C1 segment of cervical spinal cord (tissue), 14 donors: ENCODE data around the gene MAPK11.

ENCODE experiments used
- DNase-seq, 14 donors: peaks; one replicate each; lab custom pipeline; 2025; lab: John Stamatoyannopoulos, UW

The MAPK11 gene

DNA sequence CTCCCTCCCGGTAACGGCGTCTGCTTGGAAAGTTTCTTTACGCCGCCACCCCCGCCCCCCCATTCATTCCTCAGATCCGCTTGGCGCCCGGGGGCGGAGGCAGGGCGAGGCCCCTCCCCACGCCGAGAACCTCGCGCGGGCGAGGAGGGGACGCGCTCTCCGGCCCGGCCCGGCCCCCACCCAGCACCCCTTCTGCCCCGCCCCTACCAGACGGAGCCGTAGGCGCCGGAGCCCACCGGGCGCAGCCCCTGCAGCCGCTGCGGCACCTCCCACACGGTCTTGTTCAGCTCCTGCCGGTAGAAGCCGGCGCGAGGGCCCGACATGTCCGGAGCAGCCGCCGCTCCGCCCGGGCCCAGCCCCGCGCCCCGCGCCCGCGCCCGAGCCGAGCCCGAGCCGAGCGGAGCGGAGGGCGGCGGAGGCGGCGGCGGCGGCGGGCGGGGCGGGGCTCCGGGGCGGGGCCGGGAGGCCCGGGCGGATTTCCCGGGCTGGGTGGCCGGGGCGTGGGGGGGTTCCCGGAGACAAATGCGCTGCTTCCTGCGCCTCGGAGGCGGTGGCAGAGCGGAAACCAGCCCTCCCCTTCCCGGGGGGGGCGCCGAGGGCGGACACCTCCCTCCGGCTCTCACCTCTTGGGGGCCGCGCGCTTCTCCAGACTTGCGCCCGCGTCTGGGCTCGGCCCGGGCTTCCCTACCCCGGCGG is at the start of gene MAPK11:
Gene MAPK11, minus strand, starts transcription at position 411 of the 696 bp plus-strand sequence. Its CDS starts 88 bp downstream, at position 323.
- peak in 7 of 14 donors; percentile 14 to 64 (median 37) for DNase-seq

DNA sequence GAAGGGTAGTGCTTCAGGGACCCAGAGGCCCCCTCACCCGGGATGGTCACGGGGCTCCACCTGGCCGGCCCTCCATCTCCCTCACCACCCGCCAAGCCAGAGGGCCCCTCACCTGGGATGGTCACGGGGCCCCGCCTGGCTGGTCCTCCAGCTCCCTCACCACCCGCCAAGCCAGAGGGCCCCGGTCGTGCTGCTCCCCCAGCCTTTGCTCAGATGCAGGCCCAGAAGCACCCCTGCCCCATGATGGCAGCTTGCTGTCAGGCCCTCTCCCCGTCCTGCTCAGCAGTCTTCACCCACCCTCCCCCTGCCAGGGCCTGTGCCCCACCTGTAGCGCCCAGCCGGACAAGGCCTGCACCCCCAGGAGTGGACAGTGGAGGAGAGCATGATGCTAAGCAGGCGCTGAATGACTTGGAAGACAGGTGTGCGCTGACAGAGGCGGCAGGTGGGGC is 49.3 kb upstream of the MAPK11 start:
- DNase-seq = no peak

DNA sequence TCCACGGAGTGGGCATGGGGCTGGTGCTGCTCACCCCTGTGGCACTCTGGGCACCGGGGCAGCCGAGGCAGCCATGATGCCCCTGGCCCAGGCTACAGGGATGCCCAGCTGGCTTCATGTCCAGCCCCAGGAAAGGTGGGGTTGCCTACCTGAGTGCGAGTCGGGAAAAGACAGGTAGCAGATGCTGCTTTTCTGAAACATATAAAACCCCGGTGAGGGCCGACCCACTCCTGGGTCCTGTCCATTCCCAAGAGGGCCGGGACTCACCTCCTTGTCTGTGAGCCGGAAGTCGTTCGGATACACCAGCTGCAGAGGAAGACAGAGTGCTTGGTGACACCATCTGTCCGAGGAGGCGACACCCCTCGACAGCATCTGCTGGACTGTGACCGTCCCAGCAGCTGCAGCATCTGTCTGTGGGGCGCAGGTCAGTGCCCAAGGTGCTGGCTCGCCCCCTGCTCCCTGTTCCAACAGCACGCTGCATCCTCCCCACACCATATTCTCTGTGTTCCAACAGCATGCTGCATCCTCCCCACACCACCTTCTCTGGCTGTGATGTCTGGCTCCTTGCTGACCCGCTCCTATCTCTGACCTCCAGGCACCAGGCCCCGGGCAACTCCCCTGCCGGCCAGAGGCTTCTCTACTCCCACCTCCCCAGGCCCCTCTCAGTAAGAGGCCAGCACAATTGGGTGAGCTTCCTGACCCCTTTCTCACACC is 48.7 kb upstream of the MAPK11 start:
- DNase-seq = no peak

DNA sequence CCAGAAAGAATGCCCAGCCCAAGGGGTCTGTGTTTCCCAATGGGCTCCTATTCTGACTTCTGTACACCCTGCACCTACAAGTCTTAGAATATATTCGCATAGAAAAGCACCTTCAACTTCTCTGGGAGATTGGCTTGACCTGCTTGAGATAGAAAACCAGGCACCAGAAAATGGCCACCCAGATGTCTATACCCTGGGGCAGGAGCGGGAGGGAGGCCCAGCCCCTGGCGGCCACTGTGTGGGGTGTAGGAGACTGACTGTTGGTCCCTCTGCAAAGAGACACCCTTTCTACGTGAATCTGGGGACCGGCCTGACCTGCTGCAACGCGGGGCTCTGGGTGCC is 48.1 kb upstream of the MAPK11 start:
- no peak for DNase-seq

DNA sequence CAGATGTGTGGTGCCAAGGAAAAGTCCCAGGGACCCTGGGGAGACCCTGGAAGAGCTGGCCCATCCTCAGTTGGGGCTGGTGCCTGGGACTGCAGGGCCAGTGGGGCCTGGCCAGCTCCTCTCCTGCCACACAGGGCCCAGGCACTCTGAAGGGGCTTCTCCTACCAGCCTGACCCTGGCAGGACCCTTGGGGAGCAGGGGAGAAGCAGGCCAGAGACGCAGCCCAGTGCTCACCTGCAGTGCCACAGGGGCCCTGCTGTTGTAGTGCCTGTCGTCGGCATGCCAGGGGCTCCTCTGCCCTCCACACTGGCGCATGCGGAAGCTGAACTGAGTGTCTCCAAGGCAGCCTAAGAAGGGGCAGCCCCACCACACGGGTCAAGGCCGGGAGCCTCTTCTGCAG is 47.5 kb upstream of the MAPK11 start:
- DNase-seq = no peak

DNA sequence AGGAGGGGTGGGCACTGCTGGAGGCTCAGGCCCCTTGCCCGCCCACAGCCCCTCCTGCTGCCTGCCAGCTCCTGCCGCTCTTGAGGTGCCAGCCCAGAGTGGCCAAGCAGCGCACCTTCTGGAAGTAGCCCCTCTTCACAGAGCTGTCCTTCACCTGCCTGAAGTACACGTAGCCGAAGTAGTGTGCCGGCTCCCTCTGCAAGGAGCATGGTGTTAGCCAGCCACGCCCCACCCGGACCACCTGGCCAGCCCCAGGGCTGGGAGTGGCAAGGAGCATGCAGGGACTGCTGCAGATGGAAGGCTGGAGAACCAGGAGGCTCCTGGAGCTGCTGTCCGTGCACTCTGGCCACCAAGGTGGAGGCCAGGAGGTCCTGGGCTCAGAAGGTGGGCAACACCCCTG is 47.0 kb upstream of the MAPK11 start:
- DNase-seq = no peak

DNA sequence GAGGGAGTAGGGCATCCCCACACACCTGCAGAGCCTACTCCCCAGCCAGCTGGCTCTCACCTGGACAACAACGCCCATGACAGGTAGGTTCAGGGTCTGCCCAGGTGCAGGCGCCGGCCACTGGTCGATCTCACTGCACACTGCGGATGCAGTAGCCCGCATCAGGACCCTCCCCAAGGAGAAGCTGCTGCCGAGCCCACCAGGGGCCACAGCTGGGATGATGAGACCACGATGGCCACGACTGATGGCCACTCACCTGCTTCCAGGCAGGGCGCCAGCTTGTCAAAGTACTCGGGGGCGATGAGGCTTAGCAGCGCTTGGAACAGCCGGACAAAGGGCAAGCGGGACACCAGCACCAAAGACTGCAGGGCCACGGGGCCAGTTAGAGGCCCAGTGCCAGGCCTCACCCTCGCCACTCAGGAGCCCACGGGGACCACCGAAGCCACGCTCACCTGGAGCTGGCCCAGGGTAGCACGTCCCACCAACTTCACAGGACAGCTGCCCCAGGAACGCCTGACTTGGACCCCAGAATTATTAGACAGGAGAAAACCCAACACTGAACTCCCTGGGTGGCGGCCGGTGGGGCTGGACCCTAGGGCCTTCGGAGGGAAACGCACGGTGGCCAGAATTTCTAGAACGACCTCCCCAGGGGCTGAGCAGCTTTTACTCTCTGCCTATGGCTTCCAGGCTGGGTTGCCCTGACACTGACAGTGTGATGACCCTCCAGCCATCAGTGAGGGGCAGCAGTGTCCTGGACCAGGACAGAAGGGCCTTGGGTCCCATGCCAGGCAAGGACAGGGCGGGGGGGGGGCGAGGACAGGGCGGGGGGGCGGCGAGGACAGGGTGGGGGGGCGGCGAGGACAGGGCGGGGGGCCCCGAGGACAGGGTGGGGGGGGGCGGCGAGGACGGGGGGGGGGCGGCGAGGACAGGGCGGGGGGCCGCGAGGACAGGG is 46.2 kb upstream of the MAPK11 start:
- DNase-seq = no peak

DNA sequence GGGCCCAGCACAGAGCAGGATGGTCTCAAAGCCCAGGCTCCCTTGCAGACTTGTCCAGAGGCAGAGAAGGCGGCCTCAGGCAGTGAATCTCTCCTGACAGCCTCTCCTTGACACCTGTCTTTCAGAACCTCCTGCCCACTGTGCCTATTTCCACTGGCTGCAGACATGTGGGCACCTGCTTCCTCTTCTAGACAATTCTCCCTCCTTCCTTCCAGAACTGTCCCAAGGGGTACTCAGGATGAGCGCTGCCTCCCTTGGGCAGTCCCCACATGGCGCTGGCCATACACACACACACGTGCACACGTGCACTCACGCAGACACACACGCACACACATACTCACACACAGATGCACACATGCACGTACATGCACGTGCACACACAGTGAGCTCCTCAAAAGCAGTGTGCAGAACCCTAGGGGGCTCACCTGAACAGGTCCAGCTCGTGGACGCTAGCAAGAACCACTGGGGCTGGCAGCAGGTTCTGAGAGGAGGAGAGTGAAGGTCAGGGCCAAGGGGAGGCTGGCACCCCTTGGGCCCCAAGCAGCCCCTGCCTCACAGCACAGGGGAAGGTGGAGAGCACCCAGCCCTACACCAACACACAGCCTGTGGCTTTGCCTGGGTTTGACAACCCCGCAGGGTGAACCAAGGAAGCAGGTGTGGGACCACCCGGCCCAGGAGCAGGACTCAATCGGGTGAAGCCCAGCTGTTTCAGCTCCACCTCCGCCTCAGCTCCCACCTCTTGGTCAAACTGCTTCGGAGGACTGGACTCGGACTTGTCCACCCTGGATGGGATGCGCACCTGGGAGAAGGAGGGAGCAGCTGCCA is 45.3 kb upstream of the MAPK11 start:
- no peak for DNase-seq

DNA sequence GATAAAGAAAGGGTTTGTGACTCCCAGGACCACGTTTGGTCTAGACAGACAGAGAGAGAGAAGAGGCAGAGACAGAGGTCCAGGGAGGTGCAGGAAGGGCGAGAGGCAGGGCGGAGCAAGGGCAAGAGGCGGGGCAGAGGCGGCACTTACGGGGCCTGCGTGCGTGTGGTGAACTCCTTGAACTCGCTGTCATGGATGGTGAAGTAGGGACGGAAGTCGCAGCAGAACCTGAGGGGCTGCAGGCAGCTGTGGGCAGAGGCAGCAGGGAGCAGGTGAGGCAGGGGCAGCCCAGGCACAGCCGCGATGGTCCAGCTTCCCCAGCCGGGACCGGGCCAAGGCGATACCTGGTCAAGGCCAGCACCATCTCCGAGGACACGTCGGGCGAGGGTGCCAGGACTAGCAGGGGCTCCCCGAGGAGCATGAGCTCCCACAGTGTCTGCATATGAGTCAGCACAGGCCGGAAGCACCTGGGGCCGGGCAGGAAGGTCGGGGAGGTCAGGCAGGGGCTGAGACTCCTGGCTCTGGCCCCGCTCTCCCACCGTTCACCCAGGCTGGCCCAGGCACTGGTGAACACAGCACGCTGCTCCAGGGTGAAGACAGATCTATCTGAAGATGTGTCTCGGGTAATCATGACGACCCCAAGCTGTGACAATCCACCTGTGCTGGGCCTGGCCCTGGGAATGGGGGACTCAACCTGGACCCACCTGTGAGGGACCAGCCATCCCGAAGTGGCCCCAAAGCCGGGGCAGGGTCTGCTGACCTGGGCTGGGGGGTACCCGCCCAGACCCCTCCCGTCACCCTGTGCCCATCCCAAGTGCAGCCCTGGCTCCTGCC is 44.5 kb upstream of the MAPK11 start:
- no peak for DNase-seq

DNA sequence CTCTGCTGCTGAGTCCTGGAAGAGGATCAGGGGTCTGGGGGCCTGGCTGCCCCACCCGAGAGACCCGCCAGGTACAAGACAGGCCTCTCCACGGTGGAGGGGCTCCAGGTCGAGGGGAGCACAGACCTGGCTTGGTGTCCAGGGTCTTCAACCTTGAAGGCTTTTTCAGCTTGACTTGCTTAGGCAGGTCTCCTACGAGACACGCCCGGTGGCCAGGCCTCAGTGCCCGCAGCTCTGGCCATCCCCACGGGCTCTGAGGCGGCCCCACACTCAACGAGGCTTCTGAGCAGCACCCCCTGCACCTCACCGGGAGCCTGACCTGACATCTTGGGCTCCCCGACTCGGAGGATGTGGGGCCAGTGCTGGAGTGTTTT is 43.9 kb upstream of the MAPK11 start:
- no peak for DNase-seq

DNA sequence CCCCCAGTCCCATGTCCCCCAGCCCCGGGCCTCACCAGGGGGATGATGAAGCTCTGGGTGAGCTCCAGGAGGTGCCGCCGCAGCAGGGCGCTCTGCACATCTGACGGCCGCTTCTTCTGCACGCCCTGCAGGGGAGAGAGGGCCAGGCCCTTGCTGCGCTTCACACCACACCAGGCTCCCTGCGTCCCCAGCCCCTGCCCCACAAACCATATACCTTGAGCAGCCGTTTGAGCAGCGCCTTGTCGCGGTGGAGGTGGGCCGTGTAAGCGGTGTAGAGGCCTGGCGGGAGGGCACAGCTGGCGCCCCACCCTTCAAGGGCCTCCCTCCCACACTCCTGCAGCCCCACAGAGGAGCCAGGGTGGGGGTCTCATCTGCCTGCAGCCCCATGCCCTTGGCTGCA is 43.4 kb upstream of the MAPK11 start:
- DNase-seq = no peak

DNA sequence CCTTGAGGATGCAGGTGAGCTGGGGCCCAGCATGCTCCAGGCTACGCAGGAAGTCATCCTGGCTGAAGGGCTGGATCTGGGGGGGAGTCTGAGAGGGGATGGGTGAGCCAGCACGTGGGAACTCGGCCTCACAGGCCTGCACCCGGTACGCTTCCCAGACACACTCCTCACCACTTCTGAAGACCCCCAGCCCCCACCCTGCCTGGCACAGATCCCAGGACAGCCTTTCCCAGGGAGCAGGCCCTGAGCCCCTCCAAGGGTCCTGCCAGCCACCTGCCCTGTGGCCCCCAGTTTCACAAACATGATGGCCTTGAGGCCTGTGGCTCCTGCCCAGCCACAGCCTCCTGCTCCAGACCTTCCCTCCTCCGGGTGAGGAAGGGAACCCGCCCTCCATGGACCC is 42.8 kb upstream of the MAPK11 start:
- DNase-seq = no peak

DNA sequence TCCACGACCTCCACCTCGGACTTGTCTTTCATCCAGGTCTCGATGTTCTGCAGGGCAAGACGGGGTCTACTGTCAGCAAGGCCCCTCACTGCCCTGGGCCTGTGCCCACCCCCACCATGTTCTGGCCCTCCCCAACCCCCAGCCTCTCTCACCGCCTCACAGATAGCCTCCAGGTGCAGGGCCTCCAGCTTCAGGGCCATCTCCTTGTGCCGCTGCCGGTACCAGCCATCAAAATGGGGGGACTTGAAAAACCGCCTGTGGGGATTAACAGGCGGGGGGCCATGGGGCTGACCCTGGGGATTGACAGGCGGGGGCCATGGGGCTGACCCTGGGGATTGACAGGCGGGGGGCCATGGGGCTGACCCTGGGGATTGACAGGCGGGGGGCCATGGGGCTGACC is 42.2 kb upstream of the MAPK11 start:
- DNase-seq = no peak

DNA sequence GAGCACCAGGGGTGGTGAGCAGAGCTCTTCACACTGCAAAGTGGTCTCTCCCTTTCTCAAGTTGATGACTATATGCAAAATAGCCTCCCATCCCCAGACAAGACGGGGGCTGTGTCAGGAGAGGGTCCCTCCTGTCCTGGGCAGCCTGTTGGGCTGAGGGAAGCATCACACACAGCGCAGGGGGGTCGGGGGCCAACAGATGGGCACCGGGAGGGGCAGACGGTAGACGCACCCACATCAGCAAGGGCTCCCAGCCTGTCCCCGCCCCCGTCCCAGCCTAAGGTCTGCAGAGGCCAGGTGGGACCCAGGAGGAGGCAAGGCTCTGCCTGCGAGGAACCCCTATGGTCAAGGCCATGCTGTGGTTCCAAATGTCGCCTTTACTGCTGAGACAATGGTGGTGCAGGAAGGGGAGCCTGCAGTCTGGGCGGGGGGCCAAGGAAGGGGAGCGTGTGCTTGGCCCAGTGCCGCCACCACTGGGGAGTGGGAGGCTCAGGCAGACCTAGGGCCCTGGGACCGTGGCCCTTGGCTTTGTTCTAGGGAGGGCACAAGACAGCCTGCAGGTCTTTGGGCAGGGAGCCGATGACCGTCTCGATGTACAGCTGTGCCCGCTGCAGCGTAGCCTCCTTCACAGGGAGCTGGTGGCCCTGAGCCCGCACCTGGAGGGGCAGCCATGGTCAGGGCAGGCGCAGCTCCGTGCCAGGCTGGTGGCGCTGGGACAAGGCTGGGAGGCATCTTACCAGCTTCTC is 41.6 kb upstream of the MAPK11 start:
- DNase-seq = no peak

DNA sequence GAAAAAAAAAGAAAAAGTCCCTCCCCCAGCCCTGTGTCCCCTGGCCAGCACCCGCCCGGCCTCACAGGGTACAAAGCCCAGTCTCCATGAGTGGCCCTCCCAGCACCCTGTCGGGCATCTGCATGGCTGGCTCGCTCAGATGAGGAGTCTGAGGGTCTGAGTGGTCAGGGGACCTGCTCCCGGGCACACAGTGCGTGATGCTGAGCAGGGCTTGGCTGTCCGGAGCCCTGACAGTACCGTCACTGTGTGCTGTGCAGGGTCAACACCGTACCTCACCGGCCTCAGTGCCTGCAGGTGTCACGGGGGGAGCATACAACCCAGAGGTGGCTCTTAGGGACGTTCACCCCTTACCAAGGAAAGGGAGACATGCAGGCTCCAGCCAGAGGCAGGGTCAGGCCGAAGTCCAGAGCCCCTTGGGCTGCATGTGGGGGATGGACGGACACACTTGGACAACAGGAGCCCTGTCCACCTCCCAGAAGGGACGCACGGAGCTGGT is 40.8 kb upstream of the MAPK11 start:
- no peak for DNase-seq

DNA sequence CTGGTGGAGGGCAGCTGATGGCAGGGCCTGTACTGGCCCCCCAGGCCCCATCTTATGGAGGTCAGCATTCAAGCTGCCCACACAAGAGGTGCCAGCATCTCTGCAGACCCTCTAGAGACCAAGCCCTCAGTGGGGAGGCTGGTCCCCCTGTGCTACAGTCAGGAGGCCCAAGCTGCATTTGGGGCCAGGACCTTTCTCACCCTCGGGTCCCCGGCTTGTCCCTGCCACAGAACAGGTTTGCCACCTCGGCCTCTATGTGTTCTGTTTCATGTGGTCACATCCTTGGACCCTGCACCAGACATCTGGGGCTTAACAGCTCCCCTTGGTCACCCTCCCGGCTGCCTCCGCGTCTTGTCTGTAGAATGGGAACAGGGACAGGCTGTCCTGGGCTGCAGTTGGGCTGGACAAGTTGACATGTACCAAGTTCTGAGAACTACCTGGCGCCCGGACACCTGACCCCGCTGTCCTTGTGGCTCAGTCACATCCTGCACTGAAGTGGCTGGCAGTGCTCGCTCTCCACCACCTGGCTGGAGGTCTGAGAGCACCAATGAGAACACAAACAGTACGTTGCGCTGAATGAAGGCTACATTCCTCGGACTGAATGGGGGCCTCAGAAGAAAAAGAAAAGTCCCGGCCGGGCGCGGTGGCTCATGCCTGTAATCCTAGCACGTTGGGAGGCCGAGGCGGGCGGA is 40.0 kb upstream of the MAPK11 start:
- no peak for DNase-seq

DNA sequence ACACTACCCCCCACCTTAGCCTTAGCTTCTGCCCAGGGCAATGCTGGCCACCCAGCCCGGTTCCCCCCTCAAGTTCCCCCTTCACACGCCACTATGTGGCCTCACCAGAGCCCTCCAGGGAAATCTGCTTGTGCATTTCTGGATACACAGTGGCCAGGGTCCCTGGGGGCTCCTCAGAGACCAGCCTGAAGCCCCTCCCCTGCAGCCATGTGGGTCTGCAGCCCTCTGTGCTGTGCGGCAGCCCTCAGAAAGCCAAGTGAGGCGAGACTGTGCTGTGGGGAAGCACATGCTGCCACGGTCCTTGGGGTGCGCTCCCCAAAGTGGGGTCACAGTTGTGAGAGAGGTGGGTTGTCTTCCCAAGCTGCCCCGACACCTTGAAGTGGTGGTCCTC is 39.4 kb upstream of the MAPK11 start:
- DNase-seq = no peak

DNA sequence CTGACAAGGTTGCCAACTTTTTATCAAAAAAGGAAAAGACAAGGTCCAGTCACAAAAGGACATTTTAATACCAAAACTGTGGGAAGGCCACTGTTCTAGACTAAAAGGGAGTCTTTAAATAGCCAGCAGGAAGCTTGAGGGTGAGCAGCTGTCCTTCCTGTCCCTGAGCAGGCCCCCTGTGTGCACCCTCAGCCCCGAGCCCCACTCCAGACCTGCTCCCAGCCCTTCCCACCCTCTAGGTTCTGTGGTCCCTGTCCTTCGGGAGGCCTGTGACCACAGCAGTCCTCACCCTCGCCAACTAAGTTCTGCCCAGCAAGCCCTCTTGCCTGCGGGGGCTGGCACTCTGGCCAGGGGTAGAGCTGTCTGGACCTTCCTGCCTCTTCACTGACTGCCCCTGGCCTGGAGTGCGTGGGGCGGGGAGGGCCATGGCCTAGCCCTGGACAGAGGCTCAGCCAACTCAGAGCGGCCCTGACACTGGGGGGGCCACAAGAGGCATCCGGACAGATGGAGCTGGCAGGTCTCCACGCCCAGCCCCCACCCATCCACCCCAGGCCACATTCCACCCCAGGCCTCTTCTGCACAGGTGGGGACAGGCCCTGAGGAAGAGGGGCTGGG is 38.9 kb upstream of the MAPK11 start:
- DNase-seq = peak in 4 of 14 donors; percentile 26 to 49 (median 38)

DNA sequence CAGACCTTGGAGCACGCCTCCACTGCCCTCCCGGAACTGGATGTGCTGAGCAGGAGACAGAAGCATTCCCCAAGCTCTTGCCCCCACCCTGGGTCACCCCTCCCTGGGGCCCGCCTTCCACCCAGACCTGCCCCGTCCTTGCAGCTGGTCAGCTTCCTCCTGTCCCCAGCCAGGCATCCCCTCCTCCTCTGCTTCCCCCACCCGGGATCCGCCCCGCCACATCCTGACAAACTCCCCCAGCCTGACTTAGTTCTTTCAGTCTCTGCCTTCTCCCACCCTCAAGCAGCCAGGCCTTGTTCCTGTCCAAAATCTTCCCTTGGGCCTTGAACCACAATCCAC is 38.4 kb upstream of the MAPK11 start:
- peak in 10 of 14 donors; percentile 7 to 74 (median 47) for DNase-seq
